PC-9 (cell line): ENCODE results near the gene CNNM3. TPM values are rescaled to one million over a fixed set of nuclear protein-coding genes. Genes with fewer than 3 reads are reported as not detected.

Experiments
- BruUV-seq: library from RNA; stranded (reverse); fragments of 400-500 nt; replicated peaks from 2 replicates; lab custom pipeline; 2021; lab: Mats Ljungman, UMichigan
- CTCF ChIA-PET: fragments of 300-600 bp; sonication (Branson Sonifier 250); formaldehyde crosslinking; loops from one replicate; lab custom pipeline; 2022; ENCODE audit warnings: antibody characterized with exemption; lab: Charles Lee
- POLR2A ChIA-PET: fragments of 300-600 bp; sonication (Branson Sonifier 250); formaldehyde crosslinking; loops from one replicate; lab custom pipeline; 2022; ENCODE audit warnings: antibody characterized with exemption; ENCODE audit not compliant: unreplicated experiment; lab: Charles Lee
- DNase-seq, 2 experiments: peaks; one replicate each; pipeline versions ENCODE4 v3.0.0 to v3.0.0-alpha.2; 2015 to 2022; ENCODE audit warnings: mixed read lengths in 1 of 2
- H2AFZ ChIP-seq: fragments of 200-600 bp; sonication (generic); 2 replicates; pipeline ENCODE4 v1.8.1; 2017; ENCODE audit warnings: antibody characterized with exemption
- H3F3A ChIP-seq: fragments of 200-600 bp; sonication (generic); 2 replicates; pipeline ENCODE4 v1.8.1; 2017; ENCODE audit warnings: antibody characterized with exemption, mild to moderate bottlenecking, low read depth; ENCODE audit not compliant: insufficient read depth
- H3K27ac ChIP-seq: fragments of 200-600 bp; sonication (generic); 2 replicates; pipeline ENCODE4 v1.6.1; 2016; ENCODE audit warnings: mixed run types
- H3K27me3 ChIP-seq: fragments of 200-600 bp; sonication (generic); 2 replicates; pipeline ENCODE4 v1.6.1; 2016; ENCODE audit warnings: low read depth, mixed run types; ENCODE audit not compliant: insufficient read depth
- H3K36me3 ChIP-seq: fragments of 200-600 bp; sonication (generic); 2 replicates; pipeline ENCODE4 v1.6.1; 2016; ENCODE audit warnings: low read depth, mixed run types
- H3K4me1 ChIP-seq: fragments of 200-600 bp; sonication (generic); replicated peaks from 2 replicates; pipeline ENCODE4 v1.6.1; 2016; ENCODE audit warnings: mixed run types; ENCODE audit not compliant: insufficient read depth
- H3K4me2 ChIP-seq: fragments of 200-600 bp; sonication (generic); 2 replicates; pipeline ENCODE4 v1.6.1; 2017; ENCODE audit warnings: mixed run types
- H3K4me3 ChIP-seq: fragments of 200-600 bp; sonication (generic); 2 replicates; pipeline ENCODE4 v1.6.1; 2016; ENCODE audit warnings: mixed run types
- H3K79me2 ChIP-seq: fragments of 200-600 bp; sonication (generic); 2 replicates; pipeline ENCODE4 v1.6.1; 2017; ENCODE audit warnings: low read depth, mixed run types
- H3K9me2 ChIP-seq: fragments of 200-600 bp; sonication (generic); 2 replicates; pipeline ENCODE4 v1.8.1; 2017; ENCODE audit warnings: mild to moderate bottlenecking; ENCODE audit not compliant: insufficient read depth
- H3K9me3 ChIP-seq: fragments of 200-600 bp; sonication (generic); 2 replicates; pipeline ENCODE4 v1.8.1; 2016; ENCODE audit warnings: low read depth; ENCODE audit not compliant: insufficient read depth
- H4K20me1 ChIP-seq: fragments of 200-600 bp; sonication (generic); 2 replicates; pipeline ENCODE4 v1.8.1; 2017; ENCODE audit not compliant: insufficient read depth
- EZH2 ChIP-seq: fragments of 200-600 bp; sonication (generic); IDR thresholded peaks from 2 replicates; pipeline ENCODE4 v1.8.0; 2017; ENCODE audit warnings: antibody characterized with exemption, low read depth
- intact Hi-C: fragments of 100-400 bp; cut with micrococcal nuclease; formaldehyde crosslinking; loops from one replicate; pipeline ENCODE4 v1.10.0; 2022; ENCODE audit not compliant: unreplicated experiment
- total RNA-seq: library from RNA; stranded (reverse); gene quantifications from 2 replicates; pipeline ENCODE4 v1.2.3, GENCODE V29; 2021
- TF ChIP-seq, protein P1 (sequence below): fragments of 200-600 bp; sonication (generic); conservative IDR thresholded peaks from 2 replicates; pipeline ENCODE4 v1.6.1; 2017; ENCODE audit warnings: mixed run types, antibody characterized with exemption, mild to moderate bottlenecking, moderate library complexity

The CNNM3 gene
- total RNA-seq, 1 experiment from 2014 or later, result 28.7 TPM

DNA sequence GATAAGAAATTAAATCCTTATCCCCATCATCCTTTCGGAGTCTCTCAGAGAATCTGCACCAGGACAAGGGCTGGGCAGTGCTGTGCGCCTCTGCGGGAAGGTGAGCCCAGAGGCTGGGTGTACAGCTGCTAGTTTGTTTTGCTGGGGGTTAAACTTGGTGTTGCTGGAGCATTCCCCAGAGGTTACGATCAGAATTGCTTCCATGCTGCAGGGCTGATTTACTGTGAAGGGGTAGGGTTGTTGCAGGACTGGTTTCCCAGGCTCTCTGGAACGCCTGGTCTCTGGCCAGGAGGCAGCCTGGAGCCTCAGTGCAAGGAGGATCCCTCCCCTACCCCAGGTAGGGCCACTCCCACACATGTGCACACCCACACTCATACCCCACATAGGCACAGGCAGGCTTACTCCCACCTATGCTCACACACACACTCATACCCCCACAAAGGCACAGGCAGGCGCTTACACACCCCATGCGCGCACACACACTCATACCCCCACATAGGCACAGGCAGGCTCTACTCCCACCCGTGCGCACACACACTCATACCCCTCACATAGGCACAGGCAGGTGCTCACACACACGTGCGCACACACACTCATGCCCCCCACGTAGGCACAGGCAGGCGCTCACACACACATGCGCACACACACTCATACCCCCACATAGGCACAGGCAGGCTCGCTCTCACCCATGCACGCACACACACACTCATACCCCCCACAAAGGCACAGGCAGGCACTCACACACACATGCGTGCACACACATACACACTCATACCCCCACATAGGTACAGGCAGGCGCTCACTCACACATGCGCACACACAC, 44.1 kb upstream of the CNNM3 start:
- H3K9me3 ChIP-seq, result no peaks in the 10 kb centered on the region
- H3K4me1 ChIP-seq, result peaks cover 64% of the 10 kb centered on the region
- DNase-seq, result peak; percentile 90 to 94
- TF ChIP-seq EZH2, result no peak
- TF ChIP-seq, protein P1, sequence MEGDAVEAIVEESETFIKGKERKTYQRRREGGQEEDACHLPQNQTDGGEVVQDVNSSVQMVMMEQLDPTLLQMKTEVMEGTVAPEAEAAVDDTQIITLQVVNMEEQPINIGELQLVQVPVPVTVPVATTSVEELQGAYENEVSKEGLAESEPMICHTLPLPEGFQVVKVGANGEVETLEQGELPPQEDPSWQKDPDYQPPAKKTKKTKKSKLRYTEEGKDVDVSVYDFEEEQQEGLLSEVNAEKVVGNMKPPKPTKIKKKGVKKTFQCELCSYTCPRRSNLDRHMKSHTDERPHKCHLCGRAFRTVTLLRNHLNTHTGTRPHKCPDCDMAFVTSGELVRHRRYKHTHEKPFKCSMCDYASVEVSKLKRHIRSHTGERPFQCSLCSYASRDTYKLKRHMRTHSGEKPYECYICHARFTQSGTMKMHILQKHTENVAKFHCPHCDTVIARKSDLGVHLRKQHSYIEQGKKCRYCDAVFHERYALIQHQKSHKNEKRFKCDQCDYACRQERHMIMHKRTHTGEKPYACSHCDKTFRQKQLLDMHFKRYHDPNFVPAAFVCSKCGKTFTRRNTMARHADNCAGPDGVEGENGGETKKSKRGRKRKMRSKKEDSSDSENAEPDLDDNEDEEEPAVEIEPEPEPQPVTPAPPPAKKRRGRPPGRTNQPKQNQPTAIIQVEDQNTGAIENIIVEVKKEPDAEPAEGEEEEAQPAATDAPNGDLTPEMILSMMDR, result peak; percentile 49; the same call in 1 of the 2 replicates
- peaks cover 34% of the 10 kb centered on the region for H3F3A ChIP-seq
- H3K27me3 ChIP-seq, result no peaks in the 10 kb centered on the region
- H3K36me3 ChIP-seq, result no peaks in the 10 kb centered on the region
- ChIA-PET POLR2A (no interaction called here), CTCF (no interaction called here)
- H3K4me3 ChIP-seq, result no peak overlapping the region
- H3K4me2 ChIP-seq, result peak overlapping the region; percentile 49
- intact Hi-C loops, result loop anchor here (1.0 kb wide), 1 partner anchor 15 kb away; no protein-coding TSS in a partner anchor
- no peaks in the 10 kb centered on the region for H3K9me2 ChIP-seq
- no peak overlapping the region for H2AFZ ChIP-seq
- peaks cover 60% of the 10 kb centered on the region for H3K79me2 ChIP-seq
- peak overlapping the region; percentile 23 for H3K27ac ChIP-seq
- no peaks in the 10 kb centered on the region for H4K20me1 ChIP-seq
- BruUV-seq, result no TSS peak

DNA sequence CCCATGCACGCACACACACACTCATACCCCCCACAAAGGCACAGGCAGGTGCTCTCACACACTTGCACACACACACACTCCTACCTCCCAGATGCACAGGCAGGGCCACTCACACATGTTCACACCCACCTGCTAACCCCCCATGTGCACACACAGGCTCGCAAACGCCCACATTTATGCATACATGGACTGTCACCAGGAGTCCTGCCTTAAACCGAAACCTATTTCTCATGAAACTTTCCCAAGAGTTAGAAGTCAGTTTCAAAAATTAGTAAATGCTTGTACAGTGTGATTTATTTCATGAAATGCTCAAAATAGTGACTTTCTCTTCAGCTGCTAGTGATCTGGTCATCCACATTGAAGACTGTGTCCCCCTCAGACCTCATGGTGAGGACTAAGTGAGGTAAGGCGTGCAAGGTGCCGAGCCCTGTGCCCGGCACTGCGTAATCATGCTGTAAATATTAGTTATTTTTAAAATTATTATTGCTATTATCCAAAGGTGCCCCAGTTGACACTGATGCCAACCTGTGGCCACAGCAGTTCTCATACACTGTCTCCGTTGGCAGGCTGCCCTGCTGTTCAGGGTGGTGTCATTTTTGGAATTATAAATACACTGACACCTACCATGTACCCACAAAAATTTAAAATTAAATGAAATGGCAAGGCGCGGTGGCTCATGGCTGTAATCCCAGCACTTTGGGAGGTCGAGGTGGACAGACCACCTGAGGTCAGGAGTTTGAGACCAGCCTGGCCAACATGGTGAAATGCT, 43.0 kb upstream of the CNNM3 start:
- no peaks in the 10 kb centered on the region for H3K36me3 ChIP-seq
- H3K4me1 ChIP-seq, result peaks cover 53% of the 10 kb centered on the region
- H2AFZ ChIP-seq, result no peak overlapping the region
- H3K4me2 ChIP-seq, result no peak overlapping the region
- POLR2A ChIA-PET, result no interaction called here
- H3K27ac ChIP-seq, result no peak overlapping the region
- no peaks in the 10 kb centered on the region for H4K20me1 ChIP-seq
- TF ChIP-seq EZH2, result no peak
- TF ChIP-seq, protein P1, result no peak
- peaks cover 60% of the 10 kb centered on the region for H3K79me2 ChIP-seq
- H3K27me3 ChIP-seq, result no peaks in the 10 kb centered on the region
- H3K9me2 ChIP-seq, result no peaks in the 10 kb centered on the region
- no peaks in the 10 kb centered on the region for H3K9me3 ChIP-seq
- no peak for DNase-seq
- no peak overlapping the region for H3K4me3 ChIP-seq
- no TSS peak for BruUV-seq
- peaks cover 23% of the 10 kb centered on the region for H3F3A ChIP-seq
- CTCF ChIA-PET, result interaction anchor here (0.9 to 1.4 kb wide), 2 partner anchors 13 to 14 kb away, joined by 3 to 4 read pairs; partner anchors contain the start of gene CNNM4
- intact Hi-C loops, result loop anchor here (1.0 kb wide), 1 partner anchor 14 kb away; no protein-coding TSS in a partner anchor

DNA sequence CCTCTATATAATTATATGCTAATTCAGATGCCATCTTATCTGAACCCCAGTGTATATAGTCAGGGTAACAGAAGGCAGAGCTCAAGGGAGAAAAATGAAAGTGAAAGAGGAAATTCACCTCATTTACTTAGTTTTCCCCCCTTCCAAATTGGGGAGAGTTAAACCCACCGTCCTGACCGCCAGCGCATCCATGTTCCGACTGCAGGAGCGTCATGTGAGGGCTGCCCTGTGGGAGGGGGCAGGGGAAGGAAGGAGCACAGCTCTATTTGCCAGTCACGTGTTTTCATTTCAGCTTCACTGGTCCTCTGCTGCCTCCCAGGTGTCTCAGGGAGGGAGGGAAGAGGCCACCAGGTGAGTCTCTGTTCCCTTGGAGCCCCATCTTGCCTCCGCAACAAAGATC, 42.1 kb upstream of the CNNM3 start:
- Histone ChIP-seq H3K36me3 (no peaks in the 10 kb centered on the region), H3K27me3 (no peaks in the 10 kb centered on the region), H2AFZ (no peak overlapping the region), H3K9me3 (no peaks in the 10 kb centered on the region), H3K79me2 (peaks cover 55% of the 10 kb centered on the region), H3K4me2 (no peak overlapping the region), H4K20me1 (no peaks in the 10 kb centered on the region), H3K27ac (no peak overlapping the region), H3K4me1 (peaks cover 44% of the 10 kb centered on the region), H3K4me3 (no peak overlapping the region), H3F3A (peaks cover 15% of the 10 kb centered on the region), H3K9me2 (no peaks in the 10 kb centered on the region)
- no TSS peak for BruUV-seq
- DNase-seq, result no peak
- intact Hi-C loops, result no loop called here
- no peak for TF ChIP-seq EZH2
- TF ChIP-seq, protein P1, result no peak
- ChIA-PET POLR2A (interaction anchor here (0.7 kb wide), 1 partner anchor 10 kb away, joined by 19 read pairs; no protein-coding TSS in a partner anchor), CTCF (interaction anchor here (0.6 to 1.4 kb wide), 6 partner anchors 9 to 438 kb away, joined by 3 to 4 read pairs (median 3); partner anchors contain the start of gene CNNM4)
